Activated CD4-positive, alpha-beta T cell treated with anti-CD3 and anti-CD28 coated beads for 36 hours (primary cell): Measurements from ENCODE around the gene ECHDC3. TPM values are rescaled to one million over a fixed set of nuclear protein-coding genes. Genes with fewer than 3 reads are reported as not detected.
"Not testable (repeated sequence)": the region's sequence is repeated elsewhere in the genome, so short reads cannot be mapped to it uniquely, and the experiment has no call there.

Experiments used
- ATAC-seq: fragments of 200-7000 bp; cut with Tn5 transposase; one replicate; pipeline ENCODE4 v1.10.0; 2021; ENCODE audit warnings: mild to moderate bottlenecking, moderate library complexity
- CTCF ChIA-PET: fragments of 350-600 bp; sonication (Branson Sonifier 250); formaldehyde crosslinking; loops from one replicate; lab custom pipeline; 2021; ENCODE audit warnings: antibody characterized with exemption; lab: Charles Lee
- POLR2A ChIA-PET: fragments of 350-600 bp; sonication (Branson Sonifier 250); formaldehyde crosslinking; loops from one replicate; lab custom pipeline; 2021; ENCODE audit warnings: antibody characterized with exemption, inconsistent platforms; lab: Charles Lee
- DNase-seq: peaks from one replicate; pipeline ENCODE4 v3.0.0-alpha.2; 2020
- H3K27ac Mint-ChIP-seq: one replicate; pipeline ENCODE4 v1.8.0; 2021; ENCODE audit warnings: mixed read lengths
- H3K27me3 Mint-ChIP-seq: one replicate; pipeline ENCODE4 v1.8.0; 2021; ENCODE audit warnings: mixed read lengths
- H3K36me3 Mint-ChIP-seq: one replicate; pipeline ENCODE4 v1.8.0; 2021; ENCODE audit warnings: low read depth, mixed read lengths
- H3K4me1 Mint-ChIP-seq: one replicate; pipeline ENCODE4 v1.8.0; 2021; ENCODE audit warnings: mixed read lengths
- H3K4me3 Mint-ChIP-seq: one replicate; pipeline ENCODE4 v1.8.0; 2021; ENCODE audit warnings: mild to moderate bottlenecking, moderate library complexity, mixed read lengths
- H3K9me3 Mint-ChIP-seq: one replicate; pipeline ENCODE4 v1.8.0; 2021; ENCODE audit warnings: low read depth, mixed read lengths
- intact Hi-C, 2 experiments: fragments of 100-400 bp; cut with DNase I in 1 of 2; cut with micrococcal nuclease in 1 of 2; formaldehyde crosslinking; loops; one replicate each; pipeline versions ENCODE4 v1.14.2 to v1.15.1; 2022 to 2024; cut with DNase I, micrococcal nuclease
- total RNA-seq, 2 experiments: library from RNA; stranded (reverse); gene quantifications; one replicate each; pipeline ENCODE4 v1.2.3, GENCODE V29; 2021

The ECHDC3 gene
- total RNA-seq, 2 experiments from 2014 or later = 3.5 to 3.8 TPM

DNA sequence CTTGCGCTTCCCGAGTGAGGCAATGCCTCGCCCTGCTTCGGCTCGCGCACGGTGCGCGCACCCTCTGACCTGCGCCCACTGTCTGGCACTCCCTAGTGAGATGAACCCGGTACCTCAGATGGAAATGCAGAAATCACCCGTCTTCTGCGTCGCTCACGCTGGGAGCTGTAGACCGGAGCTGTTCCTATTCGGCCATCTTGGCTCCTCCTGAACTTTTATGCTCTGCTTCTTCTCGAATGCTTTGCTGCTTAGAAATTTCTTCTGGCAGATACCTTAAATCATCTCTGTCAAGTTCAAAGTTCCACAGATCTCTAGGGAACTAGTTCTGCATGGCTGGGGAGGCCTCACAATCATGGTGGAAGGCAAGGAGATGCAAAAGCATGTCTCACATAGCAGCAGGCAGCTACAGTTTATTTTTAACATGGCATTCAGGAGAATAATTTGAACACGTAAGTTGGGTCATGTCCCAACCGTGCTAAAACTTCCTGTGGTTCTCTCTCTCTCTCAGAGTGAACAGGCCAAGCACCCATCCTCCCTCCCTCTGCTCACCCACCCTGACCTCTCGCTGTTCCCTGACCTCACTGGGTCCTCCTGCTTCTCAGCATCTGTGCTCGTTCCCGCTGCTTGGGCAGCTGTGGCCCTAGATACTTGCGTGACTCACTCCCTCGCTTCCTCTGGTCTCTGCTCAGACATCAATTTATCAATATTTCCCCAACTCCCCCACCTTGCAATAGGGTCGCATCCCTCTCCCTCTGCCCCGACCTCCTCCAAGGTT lies 4.7 kb upstream of the ECHDC3 start:
- POLR2A ChIA-PET, intact Hi-C loops, H3K36me3 Mint-ChIP-seq, DNase-seq, H3K4me1 Mint-ChIP-seq, ATAC-seq, CTCF ChIA-PET, H3K9me3 Mint-ChIP-seq: not testable (repeated sequence)
- H3K27me3 Mint-ChIP-seq = peaks cover 13% of the 10 kb centered on the region
- peak overlapping the region; percentile 4 for H3K27ac Mint-ChIP-seq
- peak overlapping the region; percentile 45 for H3K4me3 Mint-ChIP-seq

GRCh38 chr10:11740907-11741306 lies 1.3 kb upstream of the ECHDC3 start:
- ChIA-PET CTCF (no interaction called here), POLR2A (no interaction called here)
- Mint-ChIP-seq H3K4me1 (peaks cover 6% of the 10 kb centered on the region), H3K36me3 (no peaks in the 10 kb centered on the region), H3K4me3 (no peak overlapping the region), H3K9me3 (no peaks in the 10 kb centered on the region), H3K27ac (no peak overlapping the region), H3K27me3 (peaks cover 14% of the 10 kb centered on the region)
- ATAC-seq (no peak), DNase-seq (no peak)
- intact Hi-C loops = no loop called here

GRCh38 chr10:11741608-11742007 lies 574 bp upstream of the ECHDC3 start:
- ChIA-PET POLR2A (no interaction called here), CTCF (interaction anchor here (0.6 to 0.8 kb wide), 2 partner anchors 12 to 17 kb away, joined by 3 read pairs; no protein-coding TSS in a partner anchor)
- H3K4me1 Mint-ChIP-seq = peaks cover 6% of the 10 kb centered on the region
- DNase-seq (no peak), ATAC-seq (no peak)
- H3K27me3 Mint-ChIP-seq = peaks cover 14% of the 10 kb centered on the region
- intact Hi-C loops = loop anchor here in 1 of 2 experiments (1.0 to 2.0 kb wide), 2 partner anchors 129 to 301 kb away; partner anchors contain the start of gene UPF2
- no peaks in the 10 kb centered on the region for H3K36me3 Mint-ChIP-seq
- peak overlapping the region; percentile 61 for H3K4me3 Mint-ChIP-seq
- no peaks in the 10 kb centered on the region for H3K9me3 Mint-ChIP-seq
- no peak overlapping the region for H3K27ac Mint-ChIP-seq

DNA sequence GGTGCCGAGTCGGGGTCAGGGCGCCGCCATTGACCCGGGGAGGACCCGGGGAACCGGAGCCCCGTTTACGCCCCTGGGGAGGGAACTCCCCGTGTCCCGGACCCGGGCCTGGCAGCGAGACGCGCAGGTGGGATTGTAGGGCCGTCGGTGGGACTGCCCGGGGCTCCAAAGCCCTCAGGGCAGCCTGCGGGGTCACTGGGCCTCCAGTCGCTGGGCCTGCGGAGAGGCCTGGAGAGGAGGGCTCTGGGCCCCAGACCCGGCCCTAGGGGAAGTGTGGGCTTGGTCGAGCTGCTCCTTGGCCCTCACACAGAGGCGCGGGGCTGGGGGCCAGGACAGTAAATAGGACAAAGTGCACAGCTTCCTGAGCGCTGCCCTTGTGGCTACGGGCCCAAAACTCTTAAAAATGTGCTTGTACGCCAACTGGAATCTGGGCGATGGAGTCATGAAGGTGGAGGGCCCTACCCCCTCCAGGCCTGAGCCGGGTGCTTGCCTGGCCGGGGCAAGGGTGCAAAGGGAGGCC lies 657 bp downstream of the ECHDC3 start:
- DNase-seq = no peak
- POLR2A ChIA-PET = no interaction called here

DNA sequence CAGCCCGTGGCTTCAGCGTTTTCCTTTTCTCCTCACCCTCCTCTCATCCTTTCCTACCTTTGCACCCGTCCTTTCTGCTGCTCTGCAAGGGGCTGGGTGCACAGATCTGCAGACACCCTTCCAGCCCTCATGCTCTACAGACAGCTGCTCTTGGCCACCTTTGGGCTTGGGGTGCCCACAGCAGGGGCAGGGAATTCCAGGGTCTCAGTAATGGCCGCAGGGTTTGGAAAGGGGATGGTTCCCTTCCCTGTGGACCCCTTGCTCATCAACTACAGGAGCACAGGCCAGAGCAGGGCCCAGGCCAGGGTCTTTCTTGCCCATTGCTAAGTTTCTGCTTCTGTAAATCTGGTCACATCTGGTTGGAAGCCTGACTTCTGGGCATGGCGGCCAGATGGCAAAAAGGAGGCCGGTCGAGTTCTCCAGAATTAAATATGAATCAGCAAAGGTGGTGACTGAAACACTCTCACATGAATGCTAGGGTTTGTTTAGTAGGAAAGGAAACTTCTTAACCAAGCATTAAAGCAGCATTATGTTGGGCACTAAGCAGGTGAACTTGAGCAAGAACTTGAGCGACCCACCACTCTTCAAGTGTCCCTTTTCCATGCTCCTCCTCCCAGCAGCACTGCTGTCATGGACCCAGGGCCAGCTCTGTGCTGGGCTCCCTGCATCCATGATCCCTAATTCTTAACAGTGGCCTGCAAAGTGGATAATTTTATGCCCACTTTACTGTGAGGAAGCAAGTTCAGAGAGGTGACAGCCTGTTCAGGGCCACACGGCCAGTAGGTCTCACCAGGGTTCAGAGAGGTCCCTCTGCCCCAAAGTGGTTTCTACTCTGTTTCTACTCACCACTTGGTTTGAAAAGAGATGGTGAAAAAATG lies 1.5 kb downstream of the ECHDC3 start:
- ChIA-PET POLR2A (no interaction called here), CTCF (interaction anchor here (0.9 to 1.9 kb wide), 2 partner anchors 14 to 232 kb away, joined by 3 to 10 read pairs; no protein-coding TSS in a partner anchor)
- no peaks in the 10 kb centered on the region for H3K9me3 Mint-ChIP-seq
- peaks cover 11% of the 10 kb centered on the region for H3K27me3 Mint-ChIP-seq
- peak overlapping the region; percentile 11 for H3K4me3 Mint-ChIP-seq
- H3K36me3 Mint-ChIP-seq = no peaks in the 10 kb centered on the region
- intact Hi-C loops = loop anchor here in 1 of 2 experiments (2.0 kb wide), 1 partner anchor 131 kb away; no protein-coding TSS in a partner anchor
- ATAC-seq (no peak), DNase-seq (no peak)
- no peak overlapping the region for H3K27ac Mint-ChIP-seq
- peaks cover 6% of the 10 kb centered on the region for H3K4me1 Mint-ChIP-seq

More for the DNA sequence above, 657 bp downstream of the ECHDC3 start:
- Mint-ChIP-seq H3K36me3 (no peaks in the 10 kb centered on the region), H3K9me3 (no peaks in the 10 kb centered on the region), H3K27ac (no peak overlapping the region), H3K4me1 (peaks cover 6% of the 10 kb centered on the region), H3K4me3 (peak overlapping the region; percentile 11), H3K27me3 (peaks cover 12% of the 10 kb centered on the region)
- intact Hi-C loops = loop anchor here in 1 of 2 experiments (1.0 to 2.0 kb wide), 2 partner anchors 130 to 299 kb away; partner anchors contain the start of gene UPF2
- no peak for ATAC-seq
- CTCF ChIA-PET = no interaction called here

GRCh38 chr10:11745045-11745444 lies 2.9 kb downstream of the ECHDC3 start:
- Mint-ChIP-seq H3K27me3 (peaks cover 7% of the 10 kb centered on the region), H3K27ac (no peak overlapping the region), H3K9me3 (no peaks in the 10 kb centered on the region), H3K4me1 (peaks cover 6% of the 10 kb centered on the region), H3K36me3 (no peaks in the 10 kb centered on the region), H3K4me3 (no peak overlapping the region)
- ATAC-seq (no peak), DNase-seq (no peak)
- ChIA-PET CTCF (interaction anchor here (1.9 kb wide), 1 partner anchor 13 kb away, joined by 10 read pairs; no protein-coding TSS in a partner anchor), POLR2A (no interaction called here)
- intact Hi-C loops = no loop called here

DNA sequence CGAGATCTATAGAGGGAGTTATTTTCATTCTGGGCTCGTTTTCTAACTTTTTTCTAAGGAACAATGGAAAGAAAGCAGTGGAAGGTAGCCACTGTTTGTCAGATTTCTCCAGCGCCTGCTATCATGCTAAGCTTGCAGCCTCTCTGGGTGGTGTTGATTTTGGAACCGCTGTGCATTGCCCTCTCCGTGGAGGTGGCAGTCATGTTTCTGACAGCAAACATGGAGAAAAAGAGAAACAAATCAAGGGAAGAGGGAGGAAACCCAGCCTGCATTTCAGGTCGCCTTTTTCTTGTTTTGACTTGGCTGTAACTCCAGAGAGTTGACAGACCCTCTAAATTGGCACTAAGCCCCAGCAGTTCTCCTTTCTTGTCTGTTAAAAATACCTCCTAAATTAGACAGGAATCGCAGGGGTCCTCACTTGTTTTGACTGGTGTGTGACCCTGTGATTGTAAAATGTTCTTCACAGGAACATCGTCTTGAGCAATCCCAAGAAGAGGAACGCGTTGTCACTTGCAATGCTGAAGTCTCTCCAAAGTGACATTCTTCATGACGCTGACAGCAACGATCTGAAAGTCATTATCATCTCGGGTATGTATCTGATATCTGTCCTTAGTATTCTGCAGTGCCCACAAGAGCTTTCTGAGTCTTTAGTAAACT lies 4.8 kb downstream of the ECHDC3 start:
- Mint-ChIP-seq H3K4me3 (no peak overlapping the region), H3K36me3 (no peaks in the 10 kb centered on the region), H3K4me1 (peaks cover under 1% of the 10 kb centered on the region), H3K9me3 (no peaks in the 10 kb centered on the region), H3K27ac (no peak overlapping the region), H3K27me3 (peaks cover 1% of the 10 kb centered on the region)
- no peak for ATAC-seq
- POLR2A ChIA-PET = no interaction called here
- intact Hi-C loops = no loop called here
- DNase-seq = no peak
- CTCF ChIA-PET = interaction anchor here (3.0 kb wide), 1 partner anchor 11 kb away, joined by 11 read pairs; no protein-coding TSS in a partner anchor

GRCh38 chr10:11748866-11749265 lies 6.7 kb downstream of the ECHDC3 start:
- no peaks in the 10 kb centered on the region for H3K9me3 Mint-ChIP-seq
- no peaks in the 10 kb centered on the region for H3K36me3 Mint-ChIP-seq
- H3K27me3 Mint-ChIP-seq = no peaks in the 10 kb centered on the region
- no peak overlapping the region for H3K27ac Mint-ChIP-seq
- CTCF ChIA-PET = interaction anchor here (3.0 kb wide), 1 partner anchor 9 kb away, joined by 11 read pairs; no protein-coding TSS in a partner anchor
- DNase-seq (no peak), ATAC-seq (no peak)
- no peak overlapping the region for H3K4me3 Mint-ChIP-seq
- H3K4me1 Mint-ChIP-seq = no peaks in the 10 kb centered on the region
- POLR2A ChIA-PET = no interaction called here
- intact Hi-C loops = no loop called here

DNA sequence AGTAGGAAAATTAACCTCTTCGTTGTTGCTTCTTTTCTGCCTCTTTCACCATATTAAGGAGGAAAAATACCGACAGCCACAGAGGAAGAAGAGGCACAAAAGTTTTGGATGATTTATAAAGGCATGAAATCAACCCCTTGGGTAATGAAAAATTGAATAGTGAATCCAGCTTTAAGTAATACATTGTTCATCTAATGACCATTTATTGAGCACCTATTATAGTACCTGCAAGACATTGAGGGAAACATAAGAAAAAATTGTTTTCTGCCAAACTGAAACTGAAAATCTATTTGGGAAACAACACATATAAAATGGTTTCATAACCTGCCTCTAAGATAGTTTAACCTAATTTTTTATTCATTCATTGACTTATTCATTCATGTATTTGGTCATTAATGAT lies 8.2 kb downstream of the ECHDC3 start:
- ChIA-PET POLR2A (no interaction called here), CTCF (no interaction called here)
- ATAC-seq = no peak
- no peaks in the 10 kb centered on the region for H3K4me1 Mint-ChIP-seq
- no peaks in the 10 kb centered on the region for H3K36me3 Mint-ChIP-seq
- no peak for DNase-seq
- intact Hi-C loops = no loop called here
- H3K9me3 Mint-ChIP-seq = no peaks in the 10 kb centered on the region
- no peak overlapping the region for H3K27ac Mint-ChIP-seq
- no peaks in the 10 kb centered on the region for H3K27me3 Mint-ChIP-seq
- no peak overlapping the region for H3K4me3 Mint-ChIP-seq

DNA sequence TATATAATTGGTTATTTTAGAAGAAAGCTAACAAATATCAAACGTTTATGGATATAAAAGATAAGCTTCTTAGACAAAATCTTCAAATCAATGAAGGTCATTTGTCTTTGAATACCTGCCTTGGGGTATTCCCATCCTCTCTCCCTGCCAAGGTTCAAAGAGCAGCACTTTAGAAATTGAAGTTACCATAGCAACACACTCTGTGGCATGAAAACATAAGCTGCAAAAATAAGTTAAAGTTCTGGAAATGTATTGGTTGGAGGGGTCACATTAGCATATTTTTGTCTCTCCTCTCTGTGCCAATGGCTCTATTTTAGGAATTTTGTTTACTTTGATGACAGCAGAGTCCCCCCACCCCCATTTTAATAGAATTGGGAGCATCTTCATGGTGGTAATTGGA lies 12.0 kb downstream of the ECHDC3 start:
- Mint-ChIP-seq H3K9me3 (no peaks in the 10 kb centered on the region), H3K27me3 (no peaks in the 10 kb centered on the region), H3K27ac (no peak overlapping the region), H3K36me3 (no peaks in the 10 kb centered on the region), H3K4me3 (no peak overlapping the region), H3K4me1 (peaks cover 6% of the 10 kb centered on the region)
- ChIA-PET POLR2A (no interaction called here), CTCF (interaction anchor here (0.5 to 9.7 kb wide), 5 partner anchors 23 to 1122 kb away, joined by 3 to 125 read pairs (median 4); no protein-coding TSS in a partner anchor)
- DNase-seq (no peak), ATAC-seq (no peak)
- intact Hi-C loops = no loop called here
